DMS114 treated with DMSO at 0.1 percent for 48 hours (cell line): ENCODE data around the gene LSM2.
"Not testable (repeated sequence)": the region's sequence is repeated elsewhere in the genome, so short reads cannot be mapped to it uniquely, and the experiment has no call there.

ENCODE experiments used
- DNase-seq: peaks from one replicate; lab custom pipeline; 2025; ENCODE audit not compliant: unreplicated experiment; lab: John Stamatoyannopoulos, UW

LSM2 gene

GRCh38 chr6:31827286-31828079 lies 20.7 kb upstream of the LSM2 start, which contains the start of gene HSPA1B:
Gene HSPA1B (plus strand): TSS chr6:31827738. CDS start chr6:31827951, 213 bp downstream.
- DNase-seq: peak; percentile 89

GRCh38 chr6:31826793-31827285 lies 20.1 kb upstream of the LSM2 start:
- no peak for DNase-seq

- DNase-seq: no peak
These were observed 18.8 kb upstream of the LSM2 start for GRCh38 chr6:31825553-31825952.

- not testable (repeated sequence) for DNase-seq
These were observed 16.9 kb upstream of the LSM2 start for GRCh38 chr6:31823592-31824196.

GRCh38 chr6:31822036-31822821 lies 15.5 kb upstream of the LSM2 start:
- peak; percentile 65 for DNase-seq

GRCh38 chr6:31821301-31822035 lies 14.7 kb upstream of the LSM2 start:
- peak; percentile 65 for DNase-seq

GRCh38 chr6:31820399-31820798 lies 13.6 kb upstream of the LSM2 start:
- not testable (repeated sequence) for DNase-seq

- DNase-seq: no peak
These were observed 13.1 kb upstream of the LSM2 start for GRCh38 chr6:31819871-31820299.

GRCh38 chr6:31817929-31818511 lies 11.3 kb upstream of the LSM2 start:
- DNase-seq: not testable (repeated sequence)

GRCh38 chr6:31817133-31817928 lies 10.6 kb upstream of the LSM2 start:
- DNase-seq: not testable (repeated sequence)

- DNase-seq: peak; percentile 97
These were observed 8.5 kb upstream of the LSM2 start, which contains the start of the genes HSPA1A and HSPA1L for GRCh38 chr6:31815025-31815838. Gene HSPA1A (plus strand): TSS chr6:31815543. CDS start chr6:31815757, 214 bp downstream. Gene HSPA1L (minus strand): TSS chr6:31815283. CDS start chr6:31811972, 3,311 bp downstream.

- DNase-seq: peak; percentile 98
These were observed 7.9 kb upstream of the LSM2 start for GRCh38 chr6:31814677-31815024.

- DNase-seq: no peak
These were observed 6.7 kb upstream of the LSM2 start for GRCh38 chr6:31813465-31813849.

- no peak for DNase-seq
These were observed 4.9 kb upstream of the LSM2 start for GRCh38 chr6:31811645-31812044.

GRCh38 chr6:31808599-31808998 lies 1.8 kb upstream of the LSM2 start:
- not testable (repeated sequence) for DNase-seq

- DNase-seq: no peak
These were observed 762 bp downstream of the LSM2 start for GRCh38 chr6:31805939-31806469.

GRCh38 chr6:31801031-31801927 lies 5.5 kb downstream of the LSM2 start:
- not testable (repeated sequence) for DNase-seq
